Occipital lobe (tissue), 2 donors: ENCODE results near the gene ZMPSTE24. TPM values are rescaled to one million over a fixed set of nuclear protein-coding genes. Genes with fewer than 3 reads are reported as not detected.

ENCODE experiments used
- DNase-seq: peaks from one replicate; lab custom pipeline; 2025; lab: John Stamatoyannopoulos, UW
- total RNA-seq: library from RNA; depleted of rRNA; stranded (reverse); fragments of >200 nt; gene quantifications from one replicate; pipeline ENCODE4 v1.2.3, GENCODE V29; 2014

Gene ZMPSTE24
- total RNA-seq, 1 donor from 2014 or later: 51.0 TPM

GRCh38 chr1:40303051-40303771 is 45.2 kb downstream of the ZMPSTE24 start:
- DNase-seq: no peak

GRCh38 chr1:40303790-40304189 is 45.8 kb downstream of the ZMPSTE24 start:
- no peak for DNase-seq

- DNase-seq: no peak
Observed at GRCh38 chr1:40305451-40305850, 47.4 kb downstream of the ZMPSTE24 start.

- no peak for DNase-seq
Observed at GRCh38 chr1:40305871-40306270, 47.8 kb downstream of the ZMPSTE24 start.

GRCh38 chr1:40306296-40306695 is 48.3 kb downstream of the ZMPSTE24 start:
- no peak for DNase-seq

- DNase-seq: no peak
Observed at GRCh38 chr1:40307186-40307585, 49.1 kb downstream of the ZMPSTE24 start.

- peak; percentile 16 for DNase-seq
Observed at GRCh38 chr1:40308036-40308727, 50.1 kb downstream of the ZMPSTE24 start.

GRCh38 chr1:40309374-40310128 is 51.5 kb downstream of the ZMPSTE24 start:
- no peak for DNase-seq

GRCh38 chr1:40310129-40310461 is 52.1 kb downstream of the ZMPSTE24 start:
- DNase-seq: no peak

GRCh38 chr1:40310983-40311642 is 53.1 kb downstream of the ZMPSTE24 start:
- DNase-seq: no peak

- no peak for DNase-seq
Observed at GRCh38 chr1:40311692-40312091, 53.7 kb downstream of the ZMPSTE24 start.

GRCh38 chr1:40312238-40313205 is 54.5 kb downstream of the ZMPSTE24 start:
- no peak for DNase-seq

GRCh38 chr1:40313329-40313957 is 55.4 kb downstream of the ZMPSTE24 start:
- DNase-seq: no peak

- no peak for DNase-seq
Observed at GRCh38 chr1:40313958-40314720, 56.1 kb downstream of the ZMPSTE24 start.

- no peak for DNase-seq
Observed at GRCh38 chr1:40314721-40315238, 56.7 kb downstream of the ZMPSTE24 start.

- peak; percentile 69 for DNase-seq
Observed at GRCh38 chr1:40315239-40315794, 57.3 kb downstream of the ZMPSTE24 start.

GRCh38 chr1:40315795-40316594 is 58.0 kb downstream of the ZMPSTE24 start:
- no peak for DNase-seq
